Frontal cortex (tissue), 4 donors: ENCODE data around the gene CFB. TPM values are rescaled to one million over a fixed set of nuclear protein-coding genes. Genes with fewer than 3 reads are reported as not detected.
"Not testable (repeated sequence)": the region's sequence is repeated elsewhere in the genome, so short reads cannot be mapped to it uniquely, and the experiment has no call there.

Experiments used
- DNase-seq, 2 donors: peaks; one replicate each; pipeline ENCODE4 v3.0.0; 2012; ENCODE audit warnings: low spot score in 2 of 2
- FAIRE-seq: peaks from 2 replicates; lab custom pipeline; 2012; peaks lifted over from hg19 to GRCh38; lab: Jason Lieb, UNC
- total RNA-seq: library from RNA; depleted of rRNA; stranded (reverse); fragments of >200 nt; gene quantifications from one replicate; pipeline ENCODE4 v1.2.3, GENCODE V29; 2014
- donor health status: control.
- donor health status: control.
- donor health status: control.

Gene CFB
- total RNA-seq, 1 donor from 2014 or later, result 0.82 TPM

GRCh38 chr6:31968791-31969711, 23.2 kb downstream of the CFB start:
- no peak for FAIRE-seq

GRCh38 chr6:31969712-31970603, 24.1 kb downstream of the CFB start:
- FAIRE-seq (no peak), DNase-seq (no peak)

More at GRCh38 chr6:31968791-31969711, 23.2 kb downstream of the CFB start:
- no peak for DNase-seq

GRCh38 chr6:31970604-31971271, 24.8 kb downstream of the CFB start:
- DNase-seq, result no peak
- no peak for FAIRE-seq

- FAIRE-seq (no peak), DNase-seq (no peak)
Measured at GRCh38 chr6:31971279-31971992, 25.5 kb downstream of the CFB start.

- DNase-seq (peak; percentile 97 to 99), FAIRE-seq (no peak)
Measured at GRCh38 chr6:31971993-31972708, 26.3 kb downstream of the CFB start, which contains the start of gene DXO. Gene DXO, minus strand, starts transcription at chr6:31972138. Its CDS starts 463 bp downstream, at chr6:31971675.

GRCh38 chr6:31972709-31973350, 26.9 kb downstream of the CFB start:
- FAIRE-seq (no peak), DNase-seq (peak; percentile 42 to 53)

GRCh38 chr6:31976065-31976464, 30.2 kb downstream of the CFB start:
- not testable (repeated sequence) for FAIRE-seq, DNase-seq

- FAIRE-seq (no peak), DNase-seq (no peak)
Measured at GRCh38 chr6:31977816-31978431, 32.0 kb downstream of the CFB start.

GRCh38 chr6:31978831-31979230, 32.9 kb downstream of the CFB start:
- FAIRE-seq (no peak), DNase-seq (no peak)

GRCh38 chr6:31979238-31979898, 33.5 kb downstream of the CFB start:
- FAIRE-seq (no peak), DNase-seq (no peak)

- not testable (repeated sequence) for DNase-seq, FAIRE-seq
Measured at GRCh38 chr6:31980195-31980876, 34.4 kb downstream of the CFB start.

GRCh38 chr6:31980998-31981397, 35.1 kb downstream of the CFB start:
- not testable (repeated sequence) for FAIRE-seq, DNase-seq

- not testable (repeated sequence) for DNase-seq, FAIRE-seq
Measured at GRCh38 chr6:31981744-31982143, 35.8 kb downstream of the CFB start, which contains the start of gene C4A. Gene C4A, plus strand, starts transcription at chr6:31982057. Its CDS starts 51 bp downstream, at chr6:31982108.

GRCh38 chr6:31989363-31989762, 43.5 kb downstream of the CFB start:
- FAIRE-seq, DNase-seq: not testable (repeated sequence)

- not testable (repeated sequence) for FAIRE-seq, DNase-seq
Measured at GRCh38 chr6:31994421-31994820, 48.5 kb downstream of the CFB start.

- FAIRE-seq, DNase-seq: not testable (repeated sequence)
Measured at GRCh38 chr6:31996385-31996784, 50.5 kb downstream of the CFB start.
